ENCODE results near the gene RCOR2.

Gene RCOR2

DNA sequence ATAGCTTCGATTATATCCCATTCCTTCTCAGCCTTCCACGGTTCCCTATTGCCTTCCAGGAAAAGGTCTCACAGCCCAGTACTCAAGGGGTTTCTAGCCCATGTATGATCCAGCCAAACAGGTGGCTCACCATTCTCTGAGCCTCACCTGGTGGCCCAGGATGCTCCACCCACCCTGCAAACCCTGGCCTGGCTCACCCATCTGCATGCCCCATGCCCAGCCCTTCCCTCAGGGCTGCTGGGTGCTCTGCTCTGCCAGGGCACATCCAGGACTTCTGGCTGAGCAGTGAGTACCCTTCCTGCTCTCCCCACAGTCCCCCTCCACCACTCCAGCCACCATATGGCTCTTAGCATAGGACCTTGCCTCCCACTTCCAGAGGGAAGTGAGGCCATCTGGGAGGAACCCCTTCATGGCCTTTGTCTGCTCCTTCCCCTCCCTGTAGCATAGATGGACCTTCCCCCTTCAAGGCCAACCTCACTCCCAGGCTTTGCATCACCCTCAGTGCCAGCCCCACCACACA, 5.8 kb upstream of the RCOR2 start:
- Histone ChIP-seq H3K27ac (ENCODE audit: low read length) (no peak overlapping the region), H3K27me3 (ENCODE audit: control insufficient read depth in 1 of 2, insufficient read depth in 2 of 2, low read length in 2 of 2) (no peaks in the 10 kb centered on the region), H3K4me3 (ENCODE audit: low read length in 2 of 2) (no peak overlapping the region), H3K9ac (ENCODE audit: low read length in 2 of 2) (no peak overlapping the region), H3K36me3 (ENCODE audit: control insufficient read depth in 2 of 2, insufficient read depth in 2 of 2, low read length in 2 of 2) (no peaks in the 10 kb centered on the region), H3K9me3 (ENCODE audit: control insufficient read depth in 2 of 2, low read length in 2 of 2) (no peaks in the 10 kb centered on the region), H3K4me1 (ENCODE audit: control insufficient read depth, insufficient read depth, low read length) (peaks cover 30% of the 10 kb centered on the region)

DNA sequence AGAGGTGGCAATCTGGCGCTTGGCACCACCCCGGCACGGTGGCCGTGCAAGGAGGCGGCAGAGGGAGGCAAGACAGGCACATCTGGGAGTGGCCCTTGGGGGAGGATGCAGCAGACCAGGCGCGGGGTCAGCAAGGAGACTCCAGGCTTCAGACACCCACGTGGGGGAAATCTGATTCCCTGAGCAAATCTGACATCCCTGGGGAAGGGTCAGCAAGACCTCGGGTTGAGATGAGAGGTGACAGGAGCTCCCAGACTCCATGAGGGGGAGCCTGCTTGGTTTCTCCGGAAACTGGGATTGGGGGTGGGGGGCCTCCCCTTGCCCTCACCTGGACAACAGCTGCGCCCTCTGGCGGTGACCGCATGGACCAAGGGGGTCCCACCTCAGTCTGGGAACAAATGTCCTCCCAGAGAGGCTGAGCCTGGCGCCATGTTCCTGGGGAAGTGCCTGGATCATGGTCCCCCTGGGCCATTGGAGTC, 4.0 kb upstream of the RCOR2 start:
- H3K4me1 ChIP-seq (ENCODE audit: control insufficient read depth, insufficient read depth, low read length), result peaks cover 44% of the 10 kb centered on the region
- H3K36me3 ChIP-seq (ENCODE audit: control insufficient read depth in 2 of 2, insufficient read depth in 2 of 2, low read length in 2 of 2), result no peaks in the 10 kb centered on the region
- H3K9me3 ChIP-seq (ENCODE audit: control insufficient read depth in 2 of 2, low read length in 2 of 2), result no peaks in the 10 kb centered on the region
- H3K9ac ChIP-seq (ENCODE audit: low read length in 2 of 2), result no peak overlapping the region
- H3K27ac ChIP-seq (ENCODE audit: low read length), result no peak overlapping the region
- H3K27me3 ChIP-seq (ENCODE audit: control insufficient read depth in 1 of 2, insufficient read depth in 2 of 2, low read length in 2 of 2), result no peaks in the 10 kb centered on the region
- no peak overlapping the region for H3K4me3 ChIP-seq (ENCODE audit: low read length in 2 of 2)

DNA sequence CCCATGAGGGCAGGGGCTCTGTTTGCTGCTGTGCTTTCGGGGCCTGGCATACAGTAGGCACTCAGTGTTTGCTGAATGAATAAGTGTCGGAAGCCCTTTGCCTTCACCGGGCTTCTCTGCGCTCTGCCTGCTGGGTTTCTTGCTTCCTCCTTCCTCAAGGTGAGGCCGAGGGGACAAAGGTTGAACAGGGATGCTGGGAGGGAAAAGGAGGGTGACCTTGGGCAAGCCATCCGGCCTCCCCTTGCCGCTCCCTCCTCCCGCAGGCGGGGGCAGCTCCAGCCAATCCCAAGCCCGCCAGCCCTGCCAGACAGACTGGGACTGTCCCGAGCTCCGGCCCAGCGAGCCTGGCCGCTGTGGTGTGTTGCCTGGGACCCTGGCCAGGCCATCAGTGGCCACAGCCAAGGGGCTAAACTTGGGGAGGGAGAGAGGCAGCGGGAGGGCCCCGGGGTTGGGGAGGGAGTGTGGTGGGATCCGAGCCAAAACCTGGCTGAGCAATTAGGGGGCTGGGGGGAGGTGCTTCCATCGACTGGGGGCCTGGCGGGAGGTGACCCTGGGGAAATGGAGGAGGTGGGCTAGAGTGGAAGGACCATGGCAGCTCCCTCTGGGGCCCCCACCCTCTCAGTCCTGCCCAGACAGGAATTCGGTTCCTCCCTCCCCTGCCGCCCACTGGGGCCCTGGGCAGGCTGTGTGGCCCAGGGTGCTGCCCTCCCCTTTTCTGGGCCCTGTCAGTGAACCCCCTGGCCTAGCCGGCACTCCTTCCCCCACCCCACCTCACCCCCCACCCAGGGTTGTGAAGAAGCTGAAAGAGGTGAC, 3.4 kb upstream of the RCOR2 start:
- H3K27me3 ChIP-seq (ENCODE audit: control insufficient read depth in 1 of 2, insufficient read depth in 2 of 2, low read length in 2 of 2), result no peaks in the 10 kb centered on the region
- no peaks in the 10 kb centered on the region for H3K36me3 ChIP-seq (ENCODE audit: control insufficient read depth in 2 of 2, insufficient read depth in 2 of 2, low read length in 2 of 2)
- peak overlapping the region in 1 of 2 donors; percentile 36 for H3K9ac ChIP-seq (ENCODE audit: low read length in 2 of 2)
- peaks cover 48% of the 10 kb centered on the region for H3K4me1 ChIP-seq (ENCODE audit: control insufficient read depth, insufficient read depth, low read length)
- H3K9me3 ChIP-seq (ENCODE audit: control insufficient read depth in 2 of 2, low read length in 2 of 2), result no peaks in the 10 kb centered on the region
- peak overlapping the region; percentile 78 for H3K27ac ChIP-seq (ENCODE audit: low read length)
- peak overlapping the region in 1 of 2 donors; percentile 61 for H3K4me3 ChIP-seq (ENCODE audit: low read length in 2 of 2)

DNA sequence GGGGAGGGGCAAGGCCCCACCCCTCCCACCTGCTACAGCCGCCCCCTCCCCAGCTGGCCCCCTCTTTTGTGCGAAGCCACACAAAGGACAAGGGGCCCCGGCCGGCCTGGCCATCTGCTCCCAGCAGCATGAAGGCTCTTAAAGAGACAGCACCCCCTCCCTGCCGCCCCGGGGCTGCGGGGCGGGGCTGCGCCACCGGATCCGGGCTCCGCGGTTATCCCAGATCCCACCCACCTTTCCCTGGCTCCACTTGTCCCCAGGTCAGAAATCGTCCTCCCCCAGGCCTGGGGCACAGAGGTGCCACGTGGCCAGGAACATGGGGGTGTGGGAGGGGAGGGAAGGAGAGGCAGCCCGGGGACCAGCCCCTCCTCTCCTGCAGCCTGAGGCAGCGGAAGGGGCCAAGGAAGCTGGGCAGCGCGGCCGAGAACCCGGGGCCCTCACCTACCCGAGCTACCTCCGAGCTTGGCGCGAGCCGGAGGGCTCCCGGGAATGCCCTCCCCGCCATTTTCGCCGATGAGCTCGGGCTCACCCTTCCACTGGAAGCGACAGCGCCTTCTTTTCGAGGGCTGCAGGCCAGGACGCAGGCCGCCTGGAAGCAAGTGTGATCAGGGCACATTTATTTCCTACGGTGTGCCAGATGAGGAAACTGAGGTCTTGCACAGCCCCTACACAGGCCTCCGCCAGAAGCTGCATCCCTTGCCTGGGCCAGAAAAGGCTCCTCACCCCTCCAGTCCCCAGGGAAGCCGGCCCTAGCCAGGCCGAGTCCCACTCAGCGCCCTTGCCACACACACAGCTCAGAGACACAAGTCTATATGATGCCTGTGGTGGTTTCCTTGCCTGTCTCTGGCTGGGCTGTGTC, 2.5 kb upstream of the RCOR2 start:
- Histone ChIP-seq H3K4me1 (ENCODE audit: control insufficient read depth, insufficient read depth, low read length) (peaks cover 48% of the 10 kb centered on the region), H3K4me3 (ENCODE audit: low read length in 2 of 2) (peak overlapping the region in 1 of 2 donors; percentile 61)

DNA sequence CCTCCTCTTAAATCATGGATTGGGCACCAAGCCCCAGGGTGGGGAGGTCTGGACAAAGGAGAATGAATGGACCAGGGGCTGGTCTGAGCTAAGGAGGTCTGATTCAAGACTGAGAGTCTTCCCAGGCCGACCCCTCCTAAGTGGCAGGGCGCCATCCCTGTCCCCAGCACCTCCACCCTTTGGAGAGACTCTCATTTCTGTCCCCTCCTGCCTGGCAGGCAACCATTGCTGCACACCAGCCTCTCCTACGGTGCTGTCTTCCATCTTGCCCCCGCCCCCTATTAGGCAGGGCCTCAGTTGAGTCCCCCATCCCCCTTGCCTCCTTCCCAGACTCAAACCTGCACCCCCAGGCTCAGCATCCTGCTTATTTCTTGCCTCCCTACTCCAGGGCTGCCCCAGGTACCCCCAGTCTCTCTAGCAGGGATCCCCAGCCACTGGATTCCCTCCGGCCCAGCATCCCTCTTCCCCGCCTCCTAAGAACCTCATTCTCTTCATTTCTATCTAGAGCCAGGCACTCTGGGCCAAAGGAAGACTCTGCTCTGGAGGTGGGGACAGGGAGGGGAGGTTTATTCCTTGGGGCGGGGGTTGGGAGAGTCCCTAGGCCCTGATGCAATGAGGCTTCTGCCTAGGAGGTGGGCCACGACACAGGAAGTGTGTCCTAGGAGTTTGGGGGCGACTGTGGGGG, 1.7 kb upstream of the RCOR2 start:
- H3K9ac ChIP-seq (ENCODE audit: low read length in 2 of 2), result peak overlapping the region in 1 of 2 donors; percentile 29
- H3K4me1 ChIP-seq (ENCODE audit: control insufficient read depth, insufficient read depth, low read length), result peaks cover 48% of the 10 kb centered on the region
- H3K9me3 ChIP-seq (ENCODE audit: control insufficient read depth in 2 of 2, low read length in 2 of 2), result no peaks in the 10 kb centered on the region
- H3K4me3 ChIP-seq (ENCODE audit: low read length in 2 of 2), result peak overlapping the region in 1 of 2 donors; percentile 76
- H3K27ac ChIP-seq (ENCODE audit: low read length), result peak overlapping the region; percentile 78
- H3K27me3 ChIP-seq (ENCODE audit: control insufficient read depth in 1 of 2, insufficient read depth in 2 of 2, low read length in 2 of 2), result no peaks in the 10 kb centered on the region
- H3K36me3 ChIP-seq (ENCODE audit: control insufficient read depth in 2 of 2, insufficient read depth in 2 of 2, low read length in 2 of 2), result no peaks in the 10 kb centered on the region

More for the DNA sequence above, 2.5 kb upstream of the RCOR2 start:
- Histone ChIP-seq H3K9me3 (ENCODE audit: control insufficient read depth in 2 of 2, low read length in 2 of 2) (no peaks in the 10 kb centered on the region), H3K36me3 (ENCODE audit: control insufficient read depth in 2 of 2, insufficient read depth in 2 of 2, low read length in 2 of 2) (no peaks in the 10 kb centered on the region), H3K27me3 (ENCODE audit: control insufficient read depth in 1 of 2, insufficient read depth in 2 of 2, low read length in 2 of 2) (no peaks in the 10 kb centered on the region), H3K9ac (ENCODE audit: low read length in 2 of 2) (peak overlapping the region; percentile 36 to 38), H3K27ac (ENCODE audit: low read length) (peak overlapping the region; percentile 78)

DNA sequence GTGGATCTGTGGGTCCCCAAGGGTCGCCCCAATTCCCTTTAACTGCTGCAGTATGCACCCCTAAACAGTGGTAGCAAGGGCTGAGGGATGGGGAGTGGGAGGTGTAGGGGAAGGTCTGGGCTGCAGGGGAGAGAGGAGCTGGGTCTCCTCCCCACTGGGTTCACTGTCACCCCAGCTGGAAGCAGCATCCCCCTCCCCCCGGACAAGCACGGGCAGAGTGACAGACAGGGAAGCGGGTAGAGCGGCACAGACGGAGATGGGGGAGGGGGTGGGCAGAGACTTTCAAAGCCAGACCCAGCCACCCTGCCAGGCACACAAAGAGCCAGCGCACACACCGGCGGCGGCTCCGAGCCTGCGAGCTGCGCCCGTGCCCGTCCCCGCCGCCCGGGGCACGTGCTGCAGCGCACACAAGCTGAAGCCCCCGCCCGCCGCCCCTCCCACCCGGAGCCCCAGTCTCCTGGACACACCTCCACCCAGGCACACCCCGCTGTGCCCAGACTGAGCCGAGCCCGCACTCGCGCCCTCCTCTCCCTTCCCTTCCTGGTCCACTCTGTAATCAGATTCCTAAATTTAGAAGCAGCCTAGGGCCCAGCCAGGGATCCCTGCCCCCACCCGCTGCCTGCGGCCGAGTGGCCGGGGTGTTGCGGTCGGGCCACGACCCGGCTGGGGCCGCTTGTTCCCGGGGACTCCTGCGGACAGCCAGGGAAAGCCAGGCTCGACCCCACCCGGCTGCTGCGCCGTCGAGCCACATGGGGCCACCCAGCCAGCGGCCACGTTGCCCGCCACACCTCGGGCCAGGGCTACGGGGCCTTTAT, 935 bp upstream of the RCOR2 start:
- H3K27ac ChIP-seq (ENCODE audit: low read length), result peak overlapping the region; percentile 78
- peak overlapping the region; percentile 66 to 76 for H3K4me3 ChIP-seq (ENCODE audit: low read length in 2 of 2)
- H3K36me3 ChIP-seq (ENCODE audit: control insufficient read depth in 2 of 2, insufficient read depth in 2 of 2, low read length in 2 of 2), result no peaks in the 10 kb centered on the region
- no peaks in the 10 kb centered on the region for H3K27me3 ChIP-seq (ENCODE audit: control insufficient read depth in 1 of 2, insufficient read depth in 2 of 2, low read length in 2 of 2)
- H3K4me1 ChIP-seq (ENCODE audit: control insufficient read depth, insufficient read depth, low read length), result peaks cover 48% of the 10 kb centered on the region
- H3K9ac ChIP-seq (ENCODE audit: low read length in 2 of 2), result peak overlapping the region; percentile 21 to 42
- H3K9me3 ChIP-seq (ENCODE audit: control insufficient read depth in 2 of 2, low read length in 2 of 2), result no peaks in the 10 kb centered on the region

DNA sequence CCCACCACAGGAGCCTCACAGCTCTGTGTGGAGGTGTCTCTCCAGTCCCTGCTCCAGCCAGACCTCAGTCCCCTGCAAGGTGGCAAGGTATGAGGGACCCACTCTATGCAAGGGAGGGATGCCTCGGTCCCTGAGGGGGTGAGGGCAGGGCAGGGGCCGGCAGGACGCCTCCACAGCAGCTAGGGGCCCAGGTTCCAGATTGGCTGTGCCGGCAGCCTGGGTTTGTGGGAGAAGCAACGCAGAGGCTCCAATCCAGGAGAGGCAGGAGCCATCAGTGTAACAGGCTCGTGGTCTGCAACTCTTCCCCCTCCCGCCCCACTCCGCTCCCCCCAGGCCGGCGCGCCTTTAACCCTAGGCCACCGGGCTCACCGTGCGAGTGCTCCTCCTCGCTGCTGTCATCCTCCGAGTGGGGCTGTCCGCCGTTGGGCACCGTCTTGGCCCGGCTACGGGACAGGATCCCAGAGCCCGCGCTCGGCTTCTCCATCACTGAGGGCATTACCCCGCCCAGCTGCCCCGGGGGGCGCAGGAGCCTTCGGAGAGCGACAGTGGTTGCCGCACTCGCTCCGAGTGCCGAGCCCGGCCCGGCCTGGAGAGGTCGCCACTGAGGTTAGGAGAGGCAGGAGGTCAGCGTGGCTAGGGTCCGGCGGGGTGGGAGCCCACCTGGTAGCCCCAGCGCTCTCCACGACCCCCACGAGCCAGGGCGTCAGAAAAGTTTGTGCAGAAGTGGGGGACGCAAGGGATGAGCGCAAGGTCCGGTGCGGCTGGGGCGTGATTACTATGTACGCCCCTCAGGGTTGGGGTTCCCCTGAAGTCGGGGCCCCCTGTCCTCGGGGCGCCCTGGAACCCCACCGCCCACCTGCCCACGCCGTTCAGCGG, 765 bp downstream of the RCOR2 start:
- Histone ChIP-seq H3K27me3 (ENCODE audit: control insufficient read depth in 1 of 2, insufficient read depth in 2 of 2, low read length in 2 of 2) (no peaks in the 10 kb centered on the region), H3K9me3 (ENCODE audit: control insufficient read depth in 2 of 2, low read length in 2 of 2) (no peaks in the 10 kb centered on the region), H3K36me3 (ENCODE audit: control insufficient read depth in 2 of 2, insufficient read depth in 2 of 2, low read length in 2 of 2) (no peaks in the 10 kb centered on the region), H3K27ac (ENCODE audit: low read length) (no peak overlapping the region), H3K4me1 (ENCODE audit: control insufficient read depth, insufficient read depth, low read length) (peaks cover 48% of the 10 kb centered on the region), H3K4me3 (ENCODE audit: low read length in 2 of 2) (peak overlapping the region; percentile 46 to 72), H3K9ac (ENCODE audit: low read length in 2 of 2) (peak overlapping the region in 1 of 2 donors; percentile 28)

DNA sequence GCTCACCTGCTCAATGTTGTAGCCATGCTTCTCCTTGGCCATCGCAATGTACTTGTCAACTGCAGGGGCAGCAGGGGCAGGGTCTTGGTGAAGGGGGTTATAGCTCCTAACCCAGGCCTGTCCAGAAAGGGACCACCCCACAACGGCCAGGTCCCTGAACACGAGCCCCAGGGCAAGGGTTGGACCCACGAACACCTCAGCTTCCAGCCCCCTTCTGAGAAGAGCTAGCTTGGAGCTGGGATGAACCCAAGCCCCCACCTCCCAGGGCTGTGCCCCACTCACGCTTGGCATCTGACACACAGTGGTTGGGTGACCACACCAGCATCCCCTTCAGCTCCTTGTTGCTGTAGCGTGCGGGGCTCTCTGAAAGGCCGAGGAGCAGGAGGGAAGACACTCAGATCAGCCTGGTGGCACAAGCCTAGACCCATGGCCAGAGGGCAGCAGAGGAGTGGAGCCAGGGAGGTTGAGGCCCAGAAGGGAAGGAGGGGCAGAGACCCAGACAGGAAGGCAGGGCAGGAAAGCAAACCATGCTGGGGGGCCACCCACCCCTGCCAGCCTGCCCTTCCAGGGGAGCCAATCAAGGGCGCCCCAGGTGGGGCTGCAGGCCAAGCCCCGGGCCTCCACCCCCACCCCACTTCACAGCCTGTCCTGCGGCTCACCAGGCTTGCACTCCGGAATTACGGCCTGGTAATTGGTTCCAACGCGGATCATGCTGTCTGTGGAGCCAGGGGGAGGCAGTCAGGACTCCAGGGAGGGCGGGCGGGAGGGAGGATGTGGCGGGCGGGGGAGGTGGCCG, 1.9 kb downstream of the RCOR2 start:
- no peak overlapping the region for H3K27ac ChIP-seq (ENCODE audit: low read length)
- H3K27me3 ChIP-seq (ENCODE audit: control insufficient read depth in 1 of 2, insufficient read depth in 2 of 2, low read length in 2 of 2), result no peaks in the 10 kb centered on the region
- peaks cover 46% of the 10 kb centered on the region for H3K4me1 ChIP-seq (ENCODE audit: control insufficient read depth, insufficient read depth, low read length)
- no peak overlapping the region for H3K9ac ChIP-seq (ENCODE audit: low read length in 2 of 2)
- no peak overlapping the region for H3K4me3 ChIP-seq (ENCODE audit: low read length in 2 of 2)
- no peaks in the 10 kb centered on the region for H3K9me3 ChIP-seq (ENCODE audit: control insufficient read depth in 2 of 2, low read length in 2 of 2)
- no peaks in the 10 kb centered on the region for H3K36me3 ChIP-seq (ENCODE audit: control insufficient read depth in 2 of 2, insufficient read depth in 2 of 2, low read length in 2 of 2)

Data from stomach smooth muscle (tissue), 2 donors.